Immature natural killer cell (primary cell): ENCODE data around the gene TPBGL. TPM values are rescaled to one million over a fixed set of nuclear protein-coding genes. Genes with fewer than 3 reads are reported as not detected.

Source experiments
- DNase-seq, 3 donors: peaks; one replicate each; pipeline ENCODE4 v3.0.0; 2022; ENCODE audit warnings: mixed read lengths in 1 of 3
- H3K27ac Mint-ChIP-seq, 6 donors: one replicate each; pipeline ENCODE4 v1.8.0; 2020; ENCODE audit warnings: mixed read lengths in 6 of 6, mild to moderate bottlenecking in 5 of 6, inconsistent platforms in 4 of 6, moderate library complexity in 3 of 6
- H3K27me3 Mint-ChIP-seq, 3 donors: one replicate each; pipeline ENCODE4 v1.8.0; 2020 to 2021; ENCODE audit warnings: low read depth in 3 of 3, mild to moderate bottlenecking in 3 of 3, mixed read lengths in 3 of 3, moderate library complexity in 3 of 3, inconsistent platforms in 1 of 3
- H3K36me3 Mint-ChIP-seq, 3 donors: one replicate each; pipeline ENCODE4 v1.8.0; 2020; ENCODE audit warnings: mixed read lengths in 3 of 3, inconsistent platforms in 2 of 3, mild to moderate bottlenecking in 2 of 3
- H3K4me1 Mint-ChIP-seq, 2 donors: one replicate each; pipeline ENCODE4 v1.8.0; 2020; ENCODE audit warnings: inconsistent platforms in 2 of 2, mild to moderate bottlenecking in 2 of 2, mixed read lengths in 2 of 2, moderate library complexity in 1 of 2
- H3K4me3 Mint-ChIP-seq, 5 donors: one replicate each; pipeline ENCODE4 v1.8.0; 2020; ENCODE audit warnings: mild to moderate bottlenecking in 5 of 5, mixed read lengths in 5 of 5, inconsistent platforms in 3 of 5, moderate library complexity in 3 of 5
- H3K9me3 Mint-ChIP-seq, 6 donors: one replicate each; pipeline ENCODE4 v1.8.0; 2020; ENCODE audit warnings: mild to moderate bottlenecking in 6 of 6, mixed read lengths in 6 of 6, inconsistent platforms in 4 of 6, moderate library complexity in 3 of 6
- polyA plus RNA-seq, 3 donors: library from polyadenylated mRNA; unstranded; fragments of 300-500 nt; fragmentation: Illumina TruSeq; gene quantifications; one replicate each; pipeline ENCODE4 v1.2.3, GENCODE V29; 2021

The TPBGL gene
- polyA plus RNA-seq, 3 donors from 2014 or later: 0.13 TPM; not detected in 2

DNA sequence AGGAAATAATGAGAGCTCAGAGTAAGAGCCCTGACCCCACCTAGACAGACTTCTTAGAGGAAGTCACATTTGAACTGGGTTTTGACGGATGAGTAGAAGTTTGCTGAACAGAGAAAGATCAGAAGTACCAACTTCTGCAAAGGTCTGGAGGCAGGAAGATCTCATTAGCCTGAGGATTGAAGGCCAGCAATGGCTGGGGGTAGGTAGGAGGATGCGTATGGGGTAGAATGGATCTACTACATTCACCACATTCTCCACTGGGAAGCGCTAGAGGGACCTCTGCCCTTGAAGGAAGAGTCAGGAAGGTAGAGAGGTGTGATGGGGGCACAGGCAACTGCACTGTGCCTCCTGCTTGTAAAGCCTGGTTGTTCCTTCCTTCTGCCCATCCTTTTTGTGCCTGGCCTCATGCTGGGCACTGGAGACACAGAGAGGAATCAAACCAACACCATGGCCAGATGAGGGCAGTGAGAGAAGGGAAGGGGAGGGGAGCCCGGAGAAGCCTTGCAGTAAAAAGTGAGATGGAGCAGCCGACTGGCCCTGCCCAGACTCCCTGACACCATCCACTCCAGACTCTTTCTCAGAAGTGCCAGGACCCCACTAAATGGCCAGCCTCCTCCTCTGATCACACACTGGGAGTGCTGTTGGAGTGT is 4.9 kb downstream of the TPBGL start:
- no peaks in the 10 kb centered on the region for H3K36me3 Mint-ChIP-seq
- H3K4me1 Mint-ChIP-seq: peaks cover 6% of the 10 kb centered on the region in 2 donors
- no peak for DNase-seq
- no peaks in the 10 kb centered on the region for H3K9me3 Mint-ChIP-seq
- H3K27ac Mint-ChIP-seq: no peak overlapping the region
- H3K27me3 Mint-ChIP-seq: peaks cover 9 to 14% (median 12%) of the 10 kb centered on the region in 3 donors
- no peak overlapping the region for H3K4me3 Mint-ChIP-seq

DNA sequence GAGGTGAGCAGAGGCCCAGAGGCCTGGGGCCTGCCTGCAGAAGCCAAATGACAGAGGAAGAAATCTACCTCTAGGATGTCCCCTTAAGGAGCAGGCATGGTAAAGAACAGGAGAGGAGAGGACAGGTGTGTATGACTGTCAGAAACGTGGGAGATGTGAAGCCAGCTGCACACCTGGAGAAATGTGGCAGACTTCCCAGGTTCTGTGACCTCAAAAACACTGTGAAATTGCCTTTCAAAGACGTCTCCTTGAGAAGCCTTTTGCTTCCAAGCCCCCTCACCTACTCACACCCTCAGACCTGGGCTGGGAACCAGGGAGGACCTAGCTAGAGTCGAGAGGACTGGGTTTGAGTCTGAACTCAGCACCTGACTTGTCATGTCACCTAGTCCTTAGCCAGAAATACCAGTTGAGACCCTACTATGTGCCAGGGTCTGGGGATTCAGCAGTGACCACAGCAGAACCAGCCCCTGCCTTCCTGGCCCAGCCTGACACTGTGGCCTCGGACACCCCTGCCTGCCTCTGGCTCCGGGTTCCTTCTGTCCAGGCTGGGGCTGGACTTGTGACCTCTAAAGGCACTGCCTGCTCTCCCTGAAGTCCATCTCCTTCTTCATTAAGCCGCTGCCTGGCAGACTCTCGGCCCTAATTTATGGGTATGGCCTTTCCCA is 5.6 kb downstream of the TPBGL start:
- Mint-ChIP-seq H3K27ac (no peak overlapping the region), H3K4me1 (peaks cover 6% of the 10 kb centered on the region in 2 donors), H3K27me3 (peaks cover 9 to 16% (median 12%) of the 10 kb centered on the region in 3 donors)

DNA sequence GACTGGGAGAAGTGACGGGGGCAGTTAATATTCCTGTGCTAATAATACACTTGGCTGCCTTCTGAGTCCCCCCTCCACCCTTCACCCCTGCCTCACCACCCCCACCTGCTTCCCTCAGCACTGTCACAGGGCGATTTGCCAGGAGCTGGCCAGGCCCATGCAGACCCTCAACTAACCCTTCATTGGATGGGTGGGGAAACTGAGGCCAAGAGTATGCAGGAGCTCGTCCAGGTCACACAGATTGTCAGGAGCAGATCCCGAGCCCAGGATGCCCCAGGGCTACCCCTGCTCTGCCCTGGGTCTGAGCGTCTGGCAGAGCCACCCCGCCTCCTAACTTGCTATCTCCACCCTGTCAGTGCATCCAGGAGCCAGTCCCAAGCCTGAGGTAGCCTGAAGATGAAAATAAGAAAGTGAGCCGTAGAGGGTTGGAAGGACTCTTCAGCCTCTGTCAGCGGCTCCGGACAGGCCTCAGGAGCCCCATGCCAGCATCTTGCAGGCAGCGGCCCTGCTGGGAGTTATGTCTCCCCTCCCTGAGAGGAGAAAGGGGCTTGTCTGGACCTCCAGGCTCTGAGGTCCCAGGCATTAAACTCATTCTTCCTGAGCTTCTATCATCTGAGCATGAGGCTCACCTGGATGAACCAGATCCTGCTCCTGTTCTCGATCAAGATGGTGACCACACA is 6.2 kb downstream of the TPBGL start:
- H3K4me3 Mint-ChIP-seq: no peak overlapping the region
- no peak for DNase-seq
- H3K36me3 Mint-ChIP-seq: no peaks in the 10 kb centered on the region
- H3K4me1 Mint-ChIP-seq: peaks cover 6% of the 10 kb centered on the region in 2 donors
- no peak overlapping the region for H3K27ac Mint-ChIP-seq
- peaks cover 9 to 16% (median 12%) of the 10 kb centered on the region in 3 donors for H3K27me3 Mint-ChIP-seq
- no peaks in the 10 kb centered on the region for H3K9me3 Mint-ChIP-seq

More for the DNA sequence above, 5.6 kb downstream of the TPBGL start:
- Mint-ChIP-seq H3K9me3 (no peaks in the 10 kb centered on the region), H3K36me3 (no peaks in the 10 kb centered on the region), H3K4me3 (no peak overlapping the region)
- DNase-seq: no peak

DNA sequence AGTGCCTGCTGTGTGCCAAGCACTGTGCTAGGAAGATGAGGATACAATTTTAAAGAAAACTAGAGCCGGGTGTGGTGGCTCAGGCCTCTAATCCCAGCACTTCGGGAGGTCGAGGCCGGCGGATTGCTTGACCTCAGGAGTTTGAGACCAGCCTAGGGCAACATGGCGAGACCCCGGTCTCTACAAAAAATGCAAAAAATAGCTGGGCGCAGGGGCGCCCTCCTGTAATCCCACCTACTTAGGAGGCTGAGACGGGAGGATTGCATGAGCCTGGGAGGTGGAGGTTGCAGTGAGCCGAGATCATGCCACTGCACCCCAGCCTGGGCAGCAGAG is 8.3 kb downstream of the TPBGL start:
- Mint-ChIP-seq H3K27me3 (peaks cover 4 to 10% (median 4%) of the 10 kb centered on the region in 3 donors), H3K9me3 (no peaks in the 10 kb centered on the region), H3K4me3 (no peak overlapping the region), H3K4me1 (no peaks in the 10 kb centered on the region), H3K27ac (no peak overlapping the region), H3K36me3 (no peaks in the 10 kb centered on the region)
- DNase-seq: no peak

DNA sequence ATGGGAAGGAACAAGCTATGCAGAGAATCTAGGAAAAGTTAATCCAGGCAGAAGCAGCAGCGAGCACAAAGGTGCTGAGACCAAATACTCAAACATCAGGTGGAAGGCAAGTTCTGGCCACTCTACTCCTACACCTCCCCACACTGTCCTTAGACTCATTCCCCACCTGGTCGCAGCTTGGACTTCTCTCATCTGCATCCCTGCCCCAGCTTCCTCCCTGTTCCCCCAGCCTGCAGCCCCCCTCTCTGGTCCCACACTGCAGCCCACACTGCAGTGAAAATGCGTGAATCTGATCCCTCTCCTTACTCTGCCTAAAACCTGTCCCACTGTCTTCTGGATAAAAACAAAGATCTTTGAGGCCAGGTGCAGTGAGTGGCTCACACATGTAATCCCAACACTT is 9.1 kb downstream of the TPBGL start:
- DNase-seq: no peak
- Mint-ChIP-seq H3K27me3 (peaks cover 4 to 6% (median 4%) of the 10 kb centered on the region in 3 donors), H3K27ac (peak overlapping the region in 1 of 6 donors; percentile 22), H3K4me3 (no peak overlapping the region), H3K4me1 (no peaks in the 10 kb centered on the region), H3K36me3 (no peaks in the 10 kb centered on the region), H3K9me3 (no peaks in the 10 kb centered on the region)

DNA sequence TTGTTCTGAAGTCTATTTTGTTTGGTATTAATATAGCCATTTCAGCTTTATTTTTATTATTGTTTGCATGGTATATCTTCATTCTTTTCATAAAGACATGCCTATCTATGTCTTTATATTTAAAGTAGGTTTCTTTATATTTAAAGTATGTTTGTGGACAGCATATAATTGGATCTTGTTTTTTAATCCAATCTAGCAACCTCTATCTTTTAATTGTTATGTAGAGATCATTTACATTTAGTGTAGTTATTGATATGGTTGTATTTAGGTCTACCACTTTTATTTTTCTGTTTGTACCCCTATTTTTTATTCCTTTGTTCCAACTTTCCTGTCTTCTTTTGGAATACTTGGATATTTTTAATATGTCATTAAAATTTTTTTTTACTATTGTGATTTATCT is 13.8 kb downstream of the TPBGL start:
- Mint-ChIP-seq H3K36me3 (no peaks in the 10 kb centered on the region), H3K27ac (no peak overlapping the region), H3K4me1 (peaks cover 1% of the 10 kb centered on the region in 2 donors), H3K27me3 (peaks cover 4 to 12% (median 5%) of the 10 kb centered on the region in 3 donors), H3K4me3 (no peak overlapping the region), H3K9me3 (no peaks in the 10 kb centered on the region)
- DNase-seq: no peak

DNA sequence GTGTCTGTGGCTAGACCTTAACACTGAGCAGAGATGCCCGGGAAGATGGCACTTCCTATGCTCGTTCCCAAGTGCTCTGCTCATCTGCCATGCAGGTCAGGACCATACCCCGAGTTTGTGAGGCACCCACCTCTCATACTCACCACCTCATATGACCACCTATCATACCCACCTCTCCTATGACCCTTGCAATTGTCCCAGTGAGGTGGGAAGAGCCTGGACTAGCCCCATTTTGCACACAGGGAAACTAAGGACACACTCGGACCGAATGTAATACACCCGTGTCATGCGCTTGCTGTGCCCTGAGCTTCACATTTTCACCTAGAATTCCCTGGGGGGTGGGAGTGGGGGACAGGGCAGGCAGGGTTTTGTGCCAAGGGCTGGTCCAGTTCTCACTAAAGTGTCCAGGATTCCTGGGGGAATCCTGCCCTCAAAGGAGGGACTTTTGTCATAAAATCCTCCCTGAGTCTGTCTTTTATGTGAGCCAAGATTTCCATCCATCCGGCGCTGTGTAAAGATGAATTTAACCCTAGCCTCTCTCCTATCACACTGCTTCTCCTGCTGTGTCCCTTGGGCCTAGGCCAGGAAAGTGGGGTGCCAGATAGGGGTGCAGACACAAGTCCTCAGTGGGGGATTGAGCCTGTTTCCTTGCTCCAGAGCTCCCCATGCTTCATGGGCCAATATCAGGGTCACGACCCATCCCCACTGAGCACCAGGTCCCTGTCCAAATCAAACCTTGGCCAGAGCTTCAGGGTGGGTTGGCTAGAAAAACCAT is 20.0 kb downstream of the TPBGL start:
- Mint-ChIP-seq H3K36me3 (no peaks in the 10 kb centered on the region), H3K4me3 (peak overlapping the region; percentile 25 to 70 (median 62)), H3K9me3 (no peaks in the 10 kb centered on the region), H3K27me3 (peaks cover 2 to 12% (median 7%) of the 10 kb centered on the region in 3 donors), H3K4me1 (peaks cover 57 to 58% of the 10 kb centered on the region in 2 donors), H3K27ac (peak overlapping the region; percentile 83 to 95 (median 90))
- no peak for DNase-seq

DNA sequence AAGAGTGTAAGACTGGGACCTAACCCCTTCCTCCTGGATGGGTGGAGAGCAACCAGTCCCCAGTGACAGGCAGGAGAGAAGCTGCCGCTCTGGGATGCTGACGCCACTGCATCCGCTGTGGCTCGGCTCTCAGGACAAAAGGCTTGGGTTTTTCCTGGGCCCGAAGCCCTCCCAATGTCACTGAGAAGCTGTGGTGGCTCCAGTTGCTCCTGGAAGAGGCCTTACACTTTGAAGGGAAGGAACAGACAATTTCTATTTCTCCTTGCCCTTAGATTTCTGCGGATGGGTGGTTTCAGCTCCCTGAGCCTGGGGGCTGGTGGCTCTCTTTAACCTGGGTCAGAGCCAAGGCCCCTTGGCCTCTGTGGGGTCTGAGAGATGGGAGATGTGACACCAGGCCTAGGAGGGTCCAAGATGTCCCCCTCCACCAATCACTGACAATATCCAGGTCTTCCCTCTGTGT is 21.4 kb downstream of the TPBGL start:
- Mint-ChIP-seq H3K4me1 (peaks cover 57 to 58% of the 10 kb centered on the region in 2 donors), H3K9me3 (no peaks in the 10 kb centered on the region), H3K36me3 (peaks cover 0 to 9% (median 0%) of the 10 kb centered on the region in 3 donors), H3K27ac (peak overlapping the region; percentile 83 to 95 (median 90)), H3K4me3 (peak overlapping the region in 1 of 5 donors; percentile 43), H3K27me3 (peaks cover 2 to 12% (median 5%) of the 10 kb centered on the region in 3 donors)
- no peak for DNase-seq

DNA sequence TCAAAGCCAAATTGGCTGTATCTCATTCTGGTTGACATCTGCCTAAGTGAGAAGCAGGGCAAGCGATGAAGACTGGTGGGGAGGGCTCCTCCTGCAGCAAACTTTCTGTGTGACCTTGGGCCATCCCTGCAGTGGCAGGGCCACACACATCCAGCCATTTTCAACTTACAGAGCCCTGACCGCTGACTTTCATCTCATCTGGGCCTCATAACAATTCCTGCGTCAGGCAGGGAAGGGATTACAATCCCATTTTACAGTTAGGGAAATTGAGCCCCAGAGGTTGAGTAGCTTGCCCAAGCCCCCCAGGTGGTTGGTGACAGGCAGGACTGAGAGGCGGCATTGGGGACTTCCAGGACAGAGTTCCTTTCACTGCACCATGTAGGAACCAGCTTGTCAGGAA is 21.9 kb downstream of the TPBGL start:
- H3K27ac Mint-ChIP-seq: peak overlapping the region; percentile 78 to 95 (median 90)
- H3K9me3 Mint-ChIP-seq: no peaks in the 10 kb centered on the region
- no peak for DNase-seq
- H3K27me3 Mint-ChIP-seq: peaks cover 0 to 8% (median 5%) of the 10 kb centered on the region in 3 donors
- H3K4me3 Mint-ChIP-seq: peak overlapping the region in 1 of 5 donors; percentile 43
- H3K36me3 Mint-ChIP-seq: peaks cover 0 to 12% (median 3%) of the 10 kb centered on the region in 3 donors
- peaks cover 58 to 59% of the 10 kb centered on the region in 2 donors for H3K4me1 Mint-ChIP-seq

DNA sequence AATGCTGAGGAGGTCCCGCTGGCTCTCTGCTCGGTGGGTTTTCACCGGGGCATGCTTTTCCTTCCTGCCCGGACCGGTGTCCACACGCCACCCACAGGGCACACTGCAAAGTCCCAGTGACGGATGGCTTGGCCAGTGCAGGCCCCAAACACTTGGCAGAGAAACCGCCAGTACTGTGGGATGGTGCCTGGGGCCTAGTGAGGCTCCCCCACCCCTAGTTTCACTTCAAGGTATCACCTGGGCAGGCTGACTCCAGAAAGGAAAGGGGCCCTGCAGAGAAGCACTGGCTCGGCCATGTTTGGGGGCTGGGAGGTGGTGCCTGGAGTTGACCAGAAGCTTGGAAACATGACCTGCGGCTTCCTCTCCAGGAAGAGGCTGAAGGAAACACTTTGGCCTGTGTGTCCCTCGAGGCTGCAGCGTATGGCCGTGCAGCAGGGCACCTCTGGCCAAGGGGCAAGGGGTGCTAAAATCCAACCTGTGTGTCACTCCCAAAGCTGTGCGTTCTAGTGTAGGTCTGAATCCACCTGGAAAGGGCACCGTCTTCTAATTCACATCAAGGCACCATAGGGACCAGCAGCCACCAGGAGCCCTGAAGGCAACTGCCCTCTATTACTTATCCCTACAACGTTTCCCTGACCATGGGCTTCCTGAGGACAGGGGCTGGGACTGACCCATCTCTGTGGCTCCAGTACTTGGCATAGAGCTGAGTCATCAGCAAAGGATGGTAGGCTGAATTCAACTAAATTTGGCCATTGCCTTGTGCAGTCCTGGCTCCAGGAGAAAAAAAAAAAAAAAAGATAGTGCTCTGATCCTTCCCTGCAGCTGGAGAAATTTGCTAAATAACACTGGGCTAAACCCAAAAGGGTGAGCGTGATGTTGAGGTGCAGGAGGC is 22.6 kb downstream of the TPBGL start:
- H3K4me1 Mint-ChIP-seq: peaks cover 58 to 59% of the 10 kb centered on the region in 2 donors
- no peaks in the 10 kb centered on the region for H3K9me3 Mint-ChIP-seq
- no peak for DNase-seq

DNA sequence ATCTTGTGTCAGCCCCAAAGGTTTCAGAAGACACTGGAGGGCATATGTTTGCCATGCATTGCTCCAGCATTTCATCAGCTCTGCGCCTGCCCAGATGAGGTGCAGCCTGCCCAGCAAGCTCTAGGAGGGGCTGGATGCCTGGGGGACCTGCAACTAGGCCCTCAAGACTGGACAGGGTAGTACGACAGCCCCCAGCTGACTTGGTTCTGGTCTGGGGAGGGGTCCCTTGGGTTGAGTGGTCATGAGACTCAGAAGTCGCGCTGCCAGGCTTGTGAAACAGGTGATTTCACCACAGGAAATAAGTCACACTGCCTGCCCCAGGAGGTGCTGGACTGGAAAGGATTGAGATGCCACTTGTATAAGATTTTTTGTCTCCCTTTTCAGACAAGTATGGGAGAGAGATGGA is 23.4 kb downstream of the TPBGL start:
- H3K9me3 Mint-ChIP-seq: no peaks in the 10 kb centered on the region
- peaks cover 4 to 16% (median 7%) of the 10 kb centered on the region in 3 donors for H3K36me3 Mint-ChIP-seq
- DNase-seq: peak in 1 of 3 donors; percentile 15
- peaks cover 58% of the 10 kb centered on the region in 2 donors for H3K4me1 Mint-ChIP-seq
- H3K27me3 Mint-ChIP-seq: peaks cover 0 to 6% (median 5%) of the 10 kb centered on the region in 3 donors
- peak overlapping the region; percentile 78 to 95 (median 88) for H3K27ac Mint-ChIP-seq
- peak overlapping the region in 4 of 5 donors; percentile 6 to 21 (median 15) for H3K4me3 Mint-ChIP-seq

More for the DNA sequence above, 22.6 kb downstream of the TPBGL start:
- Mint-ChIP-seq H3K4me3 (peak overlapping the region in 2 of 5 donors; percentile 14 to 21), H3K27me3 (peaks cover 0 to 6% (median 5%) of the 10 kb centered on the region in 3 donors), H3K27ac (peak overlapping the region; percentile 78 to 95 (median 88)), H3K36me3 (peaks cover 4 to 16% (median 7%) of the 10 kb centered on the region in 3 donors)

DNA sequence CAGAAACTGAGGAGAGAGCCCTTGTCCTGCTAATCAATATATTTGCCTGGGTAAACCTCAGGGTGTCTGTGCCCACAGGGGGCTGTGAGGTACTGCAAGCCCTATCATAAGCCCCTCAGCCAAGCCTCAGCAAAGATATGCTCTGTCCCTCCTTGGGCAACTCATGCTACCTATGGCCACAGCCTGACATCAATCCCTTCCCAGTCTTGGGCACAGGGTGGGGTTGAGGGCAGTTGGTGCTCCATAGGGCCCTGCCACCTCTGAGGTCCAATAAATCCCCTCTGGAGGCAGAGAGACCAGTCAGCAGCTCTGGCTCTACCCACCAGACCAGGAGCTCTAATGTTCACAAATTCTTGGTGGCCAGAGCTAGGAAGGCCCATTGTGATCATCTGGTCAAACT is 23.8 kb downstream of the TPBGL start:
- Mint-ChIP-seq H3K36me3 (peaks cover 4 to 16% (median 7%) of the 10 kb centered on the region in 3 donors), H3K4me3 (peak overlapping the region in 3 of 5 donors; percentile 4 to 16 (median 6)), H3K27ac (peak overlapping the region; percentile 78 to 95 (median 88)), H3K4me1 (peaks cover 57 to 58% of the 10 kb centered on the region in 2 donors), H3K27me3 (peaks cover 2 to 6% (median 5%) of the 10 kb centered on the region in 3 donors), H3K9me3 (no peaks in the 10 kb centered on the region)
- no peak for DNase-seq
